BE2C (cell line): ENCODE data around the gene CUEDC1.

ENCODE experiments used
- DNase-seq: peaks from one replicate; pipeline ENCODE4 v3.0.0-alpha.2; 2020
- H3K27me3 ChIP-seq: fragments of 250-450 bp; sonication (Bioruptor Pico); 2 replicates; pipeline ENCODE4 v1.5.1; 2020; ENCODE audit warnings: mild to moderate bottlenecking
- H3K36me3 ChIP-seq: fragments of 250-450 bp; sonication (Bioruptor Pico); 2 replicates; pipeline ENCODE4 v1.5.1; 2020; ENCODE audit warnings: mild to moderate bottlenecking
- H3K4me1 ChIP-seq: fragments of 250-450 bp; sonication (Bioruptor Pico); 2 replicates; pipeline ENCODE4 v1.5.1; 2020
- H3K4me3 ChIP-seq: 2 replicates; pipeline ENCODE4 v1.5.1; 2011; ENCODE audit warnings: low read depth, low read length
- H3K9me3 ChIP-seq: fragments of 250-450 bp; sonication (Bioruptor Pico); 2 replicates; pipeline ENCODE4 v1.5.1; 2020
- TF ChIP-seq, protein P1 (sequence below): IDR thresholded peaks from 2 replicates; pipeline ENCODE4 v1.5.1; 2012; ENCODE audit warnings: mild to moderate bottlenecking, low read depth, low read length

The CUEDC1 gene

GRCh38 chr17:57833179-57833939, 121.9 kb downstream of the CUEDC1 start:
- no peaks in the 10 kb centered on the region for H3K9me3 ChIP-seq
- H3K4me1 ChIP-seq = peaks cover 13% of the 10 kb centered on the region
- H3K4me3 ChIP-seq = peak overlapping the region; percentile 71
- no peaks in the 10 kb centered on the region for H3K27me3 ChIP-seq
- peak; percentile 85 for DNase-seq
- peaks cover 1% of the 10 kb centered on the region for H3K36me3 ChIP-seq
- TF ChIP-seq, protein P1, sequence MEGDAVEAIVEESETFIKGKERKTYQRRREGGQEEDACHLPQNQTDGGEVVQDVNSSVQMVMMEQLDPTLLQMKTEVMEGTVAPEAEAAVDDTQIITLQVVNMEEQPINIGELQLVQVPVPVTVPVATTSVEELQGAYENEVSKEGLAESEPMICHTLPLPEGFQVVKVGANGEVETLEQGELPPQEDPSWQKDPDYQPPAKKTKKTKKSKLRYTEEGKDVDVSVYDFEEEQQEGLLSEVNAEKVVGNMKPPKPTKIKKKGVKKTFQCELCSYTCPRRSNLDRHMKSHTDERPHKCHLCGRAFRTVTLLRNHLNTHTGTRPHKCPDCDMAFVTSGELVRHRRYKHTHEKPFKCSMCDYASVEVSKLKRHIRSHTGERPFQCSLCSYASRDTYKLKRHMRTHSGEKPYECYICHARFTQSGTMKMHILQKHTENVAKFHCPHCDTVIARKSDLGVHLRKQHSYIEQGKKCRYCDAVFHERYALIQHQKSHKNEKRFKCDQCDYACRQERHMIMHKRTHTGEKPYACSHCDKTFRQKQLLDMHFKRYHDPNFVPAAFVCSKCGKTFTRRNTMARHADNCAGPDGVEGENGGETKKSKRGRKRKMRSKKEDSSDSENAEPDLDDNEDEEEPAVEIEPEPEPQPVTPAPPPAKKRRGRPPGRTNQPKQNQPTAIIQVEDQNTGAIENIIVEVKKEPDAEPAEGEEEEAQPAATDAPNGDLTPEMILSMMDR = peak; percentile 98

DNA sequence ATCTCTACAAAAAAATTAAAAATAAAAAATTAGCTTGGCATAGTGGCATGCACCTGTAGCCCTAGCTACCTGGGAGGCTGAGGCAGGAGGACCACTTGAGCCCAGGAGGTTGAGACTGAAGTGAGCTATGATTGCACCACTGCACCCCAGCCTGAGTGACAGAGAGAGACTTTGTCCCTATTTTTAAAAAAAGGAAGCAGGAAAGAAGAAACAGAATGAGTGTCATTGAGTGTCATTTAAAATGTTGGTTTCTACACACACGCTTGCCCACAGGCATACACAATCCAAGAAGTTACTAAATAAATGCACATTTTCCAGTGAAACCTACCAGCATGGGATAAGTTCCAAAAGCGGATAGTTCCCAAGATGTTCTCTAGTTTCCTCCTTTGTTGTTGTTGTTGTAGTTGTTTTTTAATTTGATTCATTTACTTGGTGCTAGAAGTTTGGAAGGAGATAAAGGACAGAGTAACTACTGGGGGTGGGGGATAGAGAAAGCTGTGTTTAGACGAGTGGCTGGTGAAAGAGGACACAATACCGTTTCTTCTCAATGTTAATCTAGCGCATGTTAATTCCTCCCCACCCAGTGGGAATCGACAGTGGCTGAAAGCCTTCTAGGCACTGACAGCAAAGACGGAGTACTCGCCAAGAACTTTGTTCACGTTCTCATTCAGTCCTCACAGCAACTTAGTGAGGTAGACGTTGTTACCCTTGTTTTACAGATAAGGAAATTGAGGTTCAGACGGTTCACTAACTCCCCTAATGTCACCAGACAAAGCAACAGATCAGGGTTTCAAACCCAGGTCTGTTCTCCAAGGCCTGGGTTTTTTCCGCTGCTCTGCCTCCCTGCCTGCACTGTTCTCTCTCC, 122.7 kb downstream of the CUEDC1 start:
- no peaks in the 10 kb centered on the region for H3K27me3 ChIP-seq
- no peaks in the 10 kb centered on the region for H3K36me3 ChIP-seq
- H3K9me3 ChIP-seq = no peaks in the 10 kb centered on the region
- DNase-seq = no peak
- peaks cover 13% of the 10 kb centered on the region for H3K4me1 ChIP-seq
- H3K4me3 ChIP-seq = peak overlapping the region; percentile 71
- TF ChIP-seq, protein P1 = no peak

DNA sequence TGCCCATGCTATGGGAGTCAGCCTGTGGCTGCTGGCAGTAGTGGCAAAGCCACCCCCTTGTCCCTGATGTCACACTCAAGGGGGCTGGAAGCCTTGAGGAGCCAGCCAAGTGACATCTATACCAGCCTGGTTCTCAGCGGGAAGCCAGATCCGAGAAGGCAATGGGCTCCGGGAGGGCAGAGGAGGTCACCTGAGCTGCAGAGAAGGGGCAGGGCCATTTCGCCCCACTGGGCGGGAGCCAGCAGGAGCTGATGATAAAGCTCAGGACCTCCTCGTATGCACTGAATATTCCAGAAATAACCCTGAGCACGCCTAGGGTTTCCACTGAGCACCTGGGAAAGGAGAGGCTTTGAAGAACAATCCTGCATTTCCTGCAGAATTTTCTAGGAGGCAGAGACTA, 124.3 kb downstream of the CUEDC1 start:
- no peak for DNase-seq
- TF ChIP-seq, protein P1 = no peak
- Histone ChIP-seq H3K36me3 (no peaks in the 10 kb centered on the region), H3K4me3 (no peak overlapping the region), H3K4me1 (peaks cover 13% of the 10 kb centered on the region), H3K9me3 (peaks cover under 1% of the 10 kb centered on the region; the same call in 1 of the 2 replicates), H3K27me3 (no peaks in the 10 kb centered on the region)

DNA sequence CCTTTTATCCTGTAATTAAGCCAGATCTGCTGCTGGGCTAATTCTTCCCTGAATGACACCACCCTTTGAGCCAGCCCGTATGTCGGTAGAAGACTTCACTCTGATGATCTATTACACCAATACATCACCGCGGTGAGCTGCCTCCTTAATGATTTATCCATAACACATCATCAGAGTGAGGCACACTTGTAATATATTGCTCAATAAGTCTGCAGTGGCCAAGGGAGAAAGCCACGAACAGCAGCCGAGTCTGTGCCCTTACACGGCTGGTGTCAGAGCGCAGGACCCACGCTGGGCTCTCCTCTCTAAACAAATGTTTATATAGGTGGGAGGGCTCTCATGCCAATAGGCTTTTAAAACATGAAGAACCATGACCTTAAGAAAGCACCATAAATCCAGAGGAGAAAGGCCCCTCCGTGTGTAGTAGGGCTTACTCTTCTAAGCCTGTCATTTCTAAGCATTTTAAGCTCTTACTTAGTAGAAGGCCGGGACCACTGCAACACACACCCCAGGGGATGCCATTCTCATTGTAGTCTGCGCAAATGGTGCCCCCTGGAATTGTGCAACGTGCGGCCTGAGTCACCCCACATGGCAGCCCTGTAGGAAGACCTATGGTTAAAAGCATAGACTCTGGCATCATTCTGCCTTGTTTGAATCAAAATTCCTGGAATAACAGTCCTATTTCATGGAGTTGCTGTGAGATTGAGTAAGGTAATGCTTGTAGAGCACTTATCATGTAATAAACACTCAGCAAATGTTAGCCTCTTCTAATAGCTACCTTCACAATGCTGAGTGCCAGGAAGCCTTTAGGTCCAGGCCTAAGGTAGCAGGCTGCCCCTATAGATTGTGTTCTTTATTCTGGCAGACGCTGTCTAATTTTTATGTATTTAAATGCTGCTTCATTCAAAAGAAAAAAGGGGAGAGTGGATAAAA, 131.5 kb downstream of the CUEDC1 start:
- Histone ChIP-seq H3K36me3 (no peaks in the 10 kb centered on the region), H3K9me3 (peaks cover 2% of the 10 kb centered on the region; the same call in 1 of the 2 replicates), H3K4me3 (no peak overlapping the region), H3K4me1 (no peaks in the 10 kb centered on the region), H3K27me3 (no peaks in the 10 kb centered on the region)
- TF ChIP-seq, protein P1 = no peak
- no peak for DNase-seq

- no peaks in the 10 kb centered on the region for H3K36me3 ChIP-seq
- no peaks in the 10 kb centered on the region for H3K9me3 ChIP-seq
- no peak overlapping the region for H3K4me3 ChIP-seq
- TF ChIP-seq, protein P1 = no peak
- no peak for DNase-seq
- H3K4me1 ChIP-seq = no peaks in the 10 kb centered on the region
- H3K27me3 ChIP-seq = no peaks in the 10 kb centered on the region
Measured at GRCh38 chr17:57819867-57820266, 135.3 kb downstream of the CUEDC1 start.
